GM18499 (cell line): Measurements from ENCODE around the gene ETDC.

Source experiments
- ATAC-seq: cut with Tn5 transposase; IDR thresholded peaks from one replicate; pipeline ENCODE4 v1.9.1; 2021; ENCODE audit warnings: moderate number of reproducible peaks; ENCODE audit not compliant: insufficient read depth, unreplicated experiment

ETDC gene

DNA sequence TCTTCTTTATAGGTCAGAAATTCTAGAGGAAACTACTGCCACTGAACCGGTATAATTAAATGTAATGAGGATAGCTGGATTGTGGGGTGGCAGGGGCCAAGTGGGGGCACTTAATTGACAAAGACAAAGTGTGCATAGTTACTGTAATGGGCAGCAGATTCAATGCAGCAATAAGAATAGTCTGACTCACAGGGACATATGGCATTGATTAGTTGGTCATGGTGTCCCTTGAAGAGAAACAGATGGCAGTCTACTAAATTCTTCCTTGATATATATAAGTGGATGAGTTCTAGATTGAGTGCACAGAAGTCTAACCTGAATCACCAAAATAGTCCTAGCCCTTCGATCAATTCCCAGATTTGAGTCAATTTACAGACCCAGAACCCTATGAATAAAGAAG is 31.6 kb downstream of the ETDC start:
- no peak for ATAC-seq

DNA sequence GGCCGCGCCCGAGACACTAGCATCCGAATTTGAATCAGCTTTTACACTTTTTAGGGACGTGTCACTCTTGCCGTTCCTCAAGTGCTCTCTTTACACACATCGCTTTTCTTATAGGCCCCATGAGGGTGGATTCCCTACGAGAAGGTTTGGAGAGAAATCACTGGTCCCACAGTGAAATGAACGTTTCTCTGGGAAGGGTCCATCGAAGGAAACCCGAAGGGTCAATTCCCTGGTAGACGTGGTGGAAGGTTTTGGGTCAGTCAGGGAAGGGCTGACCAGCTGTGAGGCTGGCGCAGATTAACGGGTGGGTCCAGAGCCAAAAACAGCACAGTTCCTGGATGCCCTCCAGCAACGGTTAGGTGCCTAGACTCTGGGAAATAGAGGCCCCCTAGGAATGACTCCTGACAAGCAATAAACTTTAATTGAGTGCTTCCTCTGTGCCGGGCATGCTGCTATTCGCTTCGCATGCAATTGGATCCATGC is 35.9 kb downstream of the ETDC start:
- no peak for ATAC-seq

DNA sequence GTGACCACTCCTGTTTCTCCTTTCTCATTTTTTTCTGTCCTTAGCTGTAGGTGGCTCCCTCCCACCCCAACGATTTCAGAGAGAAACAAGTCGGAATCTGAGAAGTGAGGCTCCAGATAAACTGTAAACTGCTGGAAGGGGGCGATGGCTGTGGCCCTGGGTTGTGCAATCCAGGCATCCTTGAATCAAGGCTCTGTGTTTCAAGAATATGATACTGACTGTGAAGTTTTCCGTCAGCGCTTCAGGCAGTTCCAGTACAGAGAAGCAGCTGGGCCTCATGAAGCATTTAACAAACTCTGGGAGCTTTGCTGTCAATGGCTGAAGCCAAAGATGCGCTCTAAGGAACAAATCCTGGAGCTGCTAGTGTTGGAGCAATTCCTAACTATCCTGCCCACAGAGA is 37.7 kb downstream of the ETDC start:
- ATAC-seq, result no peak

DNA sequence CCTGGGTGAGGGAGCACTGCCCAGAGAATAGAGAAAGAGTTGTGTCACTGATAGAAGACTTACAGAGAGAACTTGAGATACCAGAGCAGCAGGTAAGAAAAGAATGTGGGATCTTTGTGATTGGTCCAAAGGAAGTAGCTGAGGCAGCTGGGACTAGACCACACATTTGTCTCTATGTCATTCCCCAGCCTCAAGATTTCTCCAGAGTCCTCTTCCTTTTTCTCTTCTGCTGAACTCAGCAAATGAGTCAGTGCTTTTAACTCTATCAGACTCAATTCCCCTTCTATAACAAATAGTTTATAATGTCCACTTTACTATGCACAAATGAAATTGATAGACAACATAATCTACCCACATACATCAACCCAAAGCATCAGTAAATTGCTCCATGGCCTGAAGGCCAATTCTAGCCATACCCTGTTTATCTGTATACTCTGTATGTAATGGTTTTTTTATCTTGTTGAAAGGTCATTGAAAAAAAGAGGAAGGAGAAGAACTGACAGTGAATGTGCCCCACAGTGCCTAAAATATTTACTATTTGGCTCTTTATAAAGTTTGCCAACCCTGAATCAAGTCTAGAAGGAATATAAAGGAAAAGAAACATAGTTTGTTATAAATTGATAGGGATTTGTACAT is 38.2 kb downstream of the ETDC start:
- ATAC-seq, result no peak

DNA sequence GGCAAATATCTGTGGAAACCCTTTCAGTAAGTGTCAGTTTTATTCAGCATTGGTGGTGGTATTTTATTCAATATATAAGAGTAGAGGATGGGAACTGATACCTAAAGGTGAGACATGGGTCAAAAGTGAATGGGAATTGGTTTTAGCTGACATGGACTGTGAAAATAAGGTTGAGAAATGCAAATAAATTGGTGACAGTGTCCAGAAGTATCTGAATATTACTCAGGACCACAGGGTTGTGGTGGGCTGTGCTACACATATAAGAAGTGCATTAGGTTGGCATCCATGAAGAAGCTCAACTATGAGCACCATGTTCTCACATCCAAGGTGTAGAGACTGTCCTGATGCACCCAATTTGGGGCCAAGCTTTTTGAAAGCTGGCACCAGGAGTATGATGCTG is 45.0 kb downstream of the ETDC start:
- no peak for ATAC-seq
